GM21576 (cell line): ENCODE results near the gene HOXD8.

Source experiments
- ATAC-seq: cut with Tn5 transposase; IDR thresholded peaks from one replicate; pipeline ENCODE4 v1.9.1; 2021; ENCODE audit warnings: mild to moderate bottlenecking, moderate library complexity; ENCODE audit not compliant: unreplicated experiment

The HOXD8 gene

DNA sequence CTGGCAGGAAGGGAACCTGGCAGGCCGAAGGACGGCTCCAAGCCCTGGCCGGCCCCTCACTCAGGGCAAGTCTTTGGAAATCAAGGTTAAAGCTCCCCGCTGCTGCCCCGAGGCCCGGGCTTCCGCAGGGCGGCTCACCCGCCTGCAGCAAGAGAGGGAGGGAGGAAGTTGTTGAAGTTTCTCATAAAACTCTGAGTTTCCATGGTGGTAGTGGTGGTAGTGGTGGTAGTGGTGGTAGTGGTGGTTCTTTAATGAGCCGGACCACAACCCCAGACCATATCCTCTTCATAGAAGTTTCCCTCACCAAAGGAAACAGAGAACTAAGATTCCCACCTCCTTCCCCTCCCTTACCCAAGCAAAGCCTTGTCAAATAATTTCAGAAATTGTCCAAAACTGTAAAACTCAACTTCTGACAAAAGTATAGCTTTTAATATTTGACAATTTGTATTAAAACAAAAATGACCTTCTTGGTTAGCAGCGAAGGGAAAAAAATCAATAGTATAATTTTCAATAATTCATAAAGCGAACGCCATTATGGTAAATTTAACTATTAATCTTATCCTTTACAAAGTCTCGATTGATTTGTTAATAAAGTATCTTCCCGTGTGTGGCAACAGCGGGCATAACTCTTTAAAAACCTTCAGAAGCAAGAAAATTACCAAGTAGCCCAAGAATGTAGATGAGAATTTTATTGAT lies 14.4 kb upstream of the HOXD8 start:
- ATAC-seq = no peak

DNA sequence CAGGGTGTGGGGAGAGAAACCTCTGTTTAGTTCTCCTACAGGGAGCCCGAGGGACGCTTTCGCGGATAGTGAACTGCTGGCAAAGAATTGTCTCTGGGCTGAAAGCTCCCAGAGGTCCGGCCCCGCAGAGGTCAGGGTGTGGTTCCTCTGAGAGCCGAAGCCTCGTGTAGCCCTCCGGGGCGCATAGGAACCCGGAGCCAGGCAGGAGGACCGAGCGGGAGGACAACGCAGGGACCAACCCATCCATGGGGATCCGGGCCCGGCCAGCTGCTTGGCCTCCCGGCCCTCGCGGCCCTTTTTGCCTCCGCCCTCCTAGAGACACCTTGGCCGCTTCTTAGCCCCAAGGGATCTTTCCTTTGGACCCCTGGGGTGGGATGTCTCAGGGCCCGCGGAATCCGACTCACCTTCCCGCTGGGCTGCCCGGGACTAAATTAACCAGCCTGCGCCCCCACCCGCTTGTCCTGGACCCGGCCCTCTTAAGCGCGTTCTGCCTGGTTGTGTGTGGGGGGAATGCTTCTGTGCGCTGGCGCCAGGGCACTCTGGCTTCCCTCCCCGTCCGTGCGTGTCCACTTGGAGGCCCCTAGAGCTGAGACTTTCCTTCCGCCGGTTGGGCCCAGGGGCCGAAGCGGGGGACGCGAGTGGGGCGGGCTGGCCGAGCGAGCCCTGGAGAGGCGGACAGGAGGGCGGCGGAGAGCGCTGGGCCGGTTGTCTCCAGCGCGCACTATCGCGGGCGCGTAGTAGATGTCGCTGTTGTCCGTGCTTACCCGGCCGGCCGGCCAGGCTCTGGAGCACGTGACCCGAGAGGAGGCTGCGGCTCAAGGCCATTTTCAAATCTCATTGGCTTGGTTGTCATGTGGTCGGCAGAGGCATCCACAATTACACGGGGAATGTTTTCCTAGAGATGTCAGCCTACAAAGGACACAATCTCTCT lies 13.4 kb upstream of the HOXD8 start, which contains the start of gene HOXD10:
TSS of gene HOXD10 (plus strand) at position 896 of the 931 bp plus-strand sequence. CDS start 56 bp downstream, outside the sequence.
- ATAC-seq = no peak

DNA sequence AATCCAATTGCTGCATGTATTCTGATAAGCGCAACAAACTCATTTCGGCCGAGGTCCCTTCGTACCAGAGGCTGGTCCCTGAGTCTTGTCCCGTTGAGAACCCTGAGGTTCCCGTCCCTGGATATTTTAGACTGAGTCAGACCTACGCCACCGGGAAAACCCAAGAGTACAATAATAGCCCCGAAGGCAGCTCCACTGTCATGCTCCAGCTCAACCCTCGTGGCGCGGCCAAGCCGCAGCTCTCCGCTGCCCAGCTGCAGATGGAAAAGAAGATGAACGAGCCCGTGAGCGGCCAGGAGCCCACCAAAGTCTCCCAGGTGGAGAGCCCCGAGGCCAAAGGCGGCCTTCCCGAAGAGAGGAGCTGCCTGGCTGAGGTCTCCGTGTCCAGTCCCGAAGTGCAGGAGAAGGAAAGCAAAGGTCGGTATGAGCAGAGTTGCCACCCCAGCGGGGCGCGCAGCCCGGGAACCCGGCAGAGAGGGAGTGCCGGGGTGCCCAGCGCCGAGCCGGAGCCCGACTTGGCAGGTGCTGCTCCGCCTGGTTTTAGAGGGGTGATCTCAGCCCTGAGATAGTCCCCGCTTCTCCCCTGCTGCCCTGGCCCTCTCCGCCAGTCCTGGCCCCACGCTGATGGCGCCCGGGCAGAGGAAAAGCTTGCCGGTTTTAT lies 12.2 kb upstream of the HOXD8 start:
- ATAC-seq = no peak

DNA sequence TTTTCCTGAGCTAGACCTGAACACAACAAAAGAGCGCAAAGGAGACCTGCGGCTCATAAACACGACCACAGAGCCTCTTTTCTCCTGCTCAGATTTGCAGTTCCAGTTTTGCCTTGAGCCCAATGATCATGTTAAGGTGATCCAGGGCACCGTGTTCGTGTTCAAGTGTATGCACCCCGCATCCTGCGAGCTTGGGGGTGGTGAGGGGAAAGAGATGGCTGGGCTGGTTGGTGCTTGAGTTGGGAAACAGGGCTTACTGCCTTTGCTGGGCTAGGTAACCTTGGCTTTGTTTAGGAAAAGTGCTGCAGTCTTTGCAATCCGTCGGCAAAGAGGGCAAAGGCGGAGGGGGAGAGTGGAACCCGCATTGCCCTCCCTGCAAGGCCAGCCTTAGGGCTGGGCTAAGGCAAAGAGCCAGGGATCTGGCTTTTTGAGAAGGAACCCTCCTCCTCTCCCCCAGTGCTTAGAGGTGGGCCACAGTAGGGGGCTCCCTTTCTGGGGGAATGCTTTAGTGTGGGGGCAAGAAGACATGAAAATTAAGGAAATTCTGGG lies 11.6 kb upstream of the HOXD8 start:
- no peak for ATAC-seq

DNA sequence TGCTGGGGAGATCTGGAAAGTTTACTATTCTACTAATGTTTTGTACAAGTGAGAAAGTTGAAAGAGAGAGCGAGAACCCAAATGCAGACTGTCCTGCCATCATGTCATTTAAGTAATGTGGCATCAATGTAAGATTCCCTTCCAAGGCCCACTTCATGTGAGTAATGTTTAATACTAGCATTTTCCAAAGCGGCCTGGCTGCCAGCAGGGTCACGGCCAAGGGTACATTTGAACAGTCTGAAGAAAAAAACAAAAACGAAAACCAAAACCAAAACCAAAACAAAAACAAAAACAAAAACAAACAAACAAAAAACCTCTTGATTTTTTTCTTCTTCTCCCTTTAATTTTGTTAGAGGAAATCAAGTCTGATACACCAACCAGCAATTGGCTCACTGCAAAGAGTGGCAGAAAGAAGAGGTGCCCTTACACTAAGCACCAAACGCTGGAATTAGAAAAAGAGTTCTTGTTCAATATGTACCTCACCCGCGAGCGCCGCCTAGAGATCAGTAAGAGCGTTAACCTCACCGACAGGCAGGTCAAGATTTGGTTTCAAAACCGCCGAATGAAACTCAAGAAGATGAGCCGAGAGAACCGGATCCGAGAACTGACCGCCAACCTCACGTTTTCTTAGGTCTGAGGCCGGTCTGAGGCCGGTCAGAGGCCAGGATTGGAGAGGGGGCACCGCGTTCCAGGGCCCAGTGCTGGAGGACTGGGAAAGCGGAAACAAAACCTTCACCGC lies 10.7 kb upstream of the HOXD8 start:
- ATAC-seq = no peak

DNA sequence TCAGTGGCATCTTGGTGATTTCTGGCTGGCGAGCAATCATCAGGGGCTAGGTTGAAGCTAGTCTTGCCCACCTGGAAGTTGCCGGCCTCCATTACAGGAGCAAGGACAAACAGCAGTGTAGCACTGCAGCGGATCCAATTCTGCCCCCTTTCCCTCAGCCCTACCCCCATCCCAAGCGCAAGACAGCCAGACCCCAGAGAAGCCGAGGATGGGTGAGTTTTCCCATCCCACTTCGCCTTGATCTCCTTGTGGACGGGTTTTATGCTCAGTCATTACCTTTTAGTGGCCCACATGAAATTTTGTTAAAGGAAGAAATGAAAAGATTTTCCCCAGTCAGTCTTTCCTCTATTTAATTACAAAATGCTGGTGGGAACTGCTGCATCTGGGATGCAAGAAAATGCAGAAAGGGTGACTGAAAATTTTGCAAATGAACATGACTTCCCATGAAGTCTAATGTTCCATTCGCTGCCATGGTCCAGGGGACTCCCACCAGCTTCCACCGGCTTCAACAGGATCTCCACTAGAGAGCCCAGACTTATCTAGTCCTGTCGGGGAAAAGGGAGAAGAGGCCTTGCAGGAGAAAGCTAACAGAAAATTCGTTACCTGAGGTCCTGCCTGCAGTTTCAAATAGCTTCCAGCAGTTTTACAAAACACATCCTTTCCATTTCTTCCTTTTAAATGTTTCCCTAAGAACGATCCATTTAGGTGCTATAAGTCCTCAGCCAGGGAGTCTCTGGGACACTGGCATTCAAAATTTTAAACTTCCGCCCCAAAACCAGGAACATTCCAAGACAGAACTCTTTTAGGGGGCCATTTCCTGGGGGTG lies 8.9 kb upstream of the HOXD8 start:
- ATAC-seq = no peak

DNA sequence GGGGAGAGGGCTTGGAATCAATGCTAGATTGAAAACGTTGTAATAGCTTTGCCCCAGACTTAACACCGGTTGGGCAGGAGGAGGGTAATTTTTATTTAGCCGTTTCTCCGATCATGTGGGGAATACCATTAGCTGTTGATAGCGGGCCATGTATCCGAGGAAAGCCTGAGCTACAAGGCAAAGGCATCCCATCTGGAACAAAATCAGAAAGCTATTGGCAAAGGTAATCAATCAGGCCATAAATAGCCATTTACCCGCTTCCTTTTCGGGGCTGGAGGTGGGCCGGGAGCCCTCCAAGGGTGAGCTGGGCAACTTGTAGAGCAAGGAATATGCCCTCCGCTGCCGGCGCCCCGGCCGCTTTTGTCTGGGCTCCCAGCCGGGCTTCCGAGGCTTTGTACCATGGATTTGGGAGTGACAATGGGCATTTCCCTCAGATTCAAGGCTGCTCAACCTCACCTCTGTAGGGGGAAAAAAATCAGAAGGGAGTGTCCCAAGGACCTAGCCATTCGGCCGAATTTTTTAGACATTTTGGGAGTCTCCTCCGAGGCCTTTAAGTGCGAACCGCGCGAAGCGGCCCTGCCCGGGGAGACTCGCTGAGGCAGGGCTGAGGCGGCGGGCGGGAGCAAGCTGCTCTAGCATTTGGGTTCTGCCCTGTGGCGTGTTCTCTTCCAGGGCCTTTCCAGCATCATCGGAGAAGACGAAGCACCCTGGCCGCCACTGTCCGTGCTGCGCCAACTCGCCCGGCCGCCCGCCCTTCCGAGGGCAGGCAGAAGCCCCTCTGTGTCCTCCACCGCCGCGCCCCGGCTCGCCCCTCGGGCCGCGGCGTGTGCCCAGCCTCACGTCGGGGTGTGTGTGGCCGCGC lies 8.1 kb upstream of the HOXD8 start:
- ATAC-seq = no peak

DNA sequence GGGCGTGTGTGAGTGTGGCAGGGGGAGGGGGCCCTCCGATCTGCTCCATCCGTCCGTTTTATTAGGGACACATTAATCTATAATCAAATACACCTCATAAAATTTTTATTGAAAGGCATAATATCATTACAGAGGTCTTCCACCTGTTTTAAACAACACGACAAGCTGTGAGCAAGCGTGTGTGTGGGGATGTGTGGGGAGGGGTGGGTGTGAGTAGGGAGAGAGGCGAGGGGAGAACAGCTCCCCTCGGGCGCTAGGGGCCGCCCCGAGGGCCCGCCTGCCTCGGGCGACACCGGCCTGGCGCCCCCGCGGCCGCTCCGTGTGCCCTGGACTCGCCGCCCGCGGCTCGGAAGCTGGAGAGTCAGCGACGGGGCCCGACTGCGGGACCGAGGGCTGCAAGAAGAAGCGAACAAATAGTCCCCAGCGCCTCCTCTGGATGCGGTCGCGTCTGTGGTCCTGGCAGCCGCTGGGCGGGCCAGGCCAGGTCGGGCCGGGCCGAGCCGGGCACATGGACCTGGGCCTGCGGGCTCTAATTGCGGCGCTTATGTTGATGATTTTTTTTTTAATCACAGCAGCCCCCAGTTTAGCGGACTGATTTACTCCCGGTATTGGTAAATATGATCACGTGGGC lies 7.3 kb upstream of the HOXD8 start:
- ATAC-seq = no peak

DNA sequence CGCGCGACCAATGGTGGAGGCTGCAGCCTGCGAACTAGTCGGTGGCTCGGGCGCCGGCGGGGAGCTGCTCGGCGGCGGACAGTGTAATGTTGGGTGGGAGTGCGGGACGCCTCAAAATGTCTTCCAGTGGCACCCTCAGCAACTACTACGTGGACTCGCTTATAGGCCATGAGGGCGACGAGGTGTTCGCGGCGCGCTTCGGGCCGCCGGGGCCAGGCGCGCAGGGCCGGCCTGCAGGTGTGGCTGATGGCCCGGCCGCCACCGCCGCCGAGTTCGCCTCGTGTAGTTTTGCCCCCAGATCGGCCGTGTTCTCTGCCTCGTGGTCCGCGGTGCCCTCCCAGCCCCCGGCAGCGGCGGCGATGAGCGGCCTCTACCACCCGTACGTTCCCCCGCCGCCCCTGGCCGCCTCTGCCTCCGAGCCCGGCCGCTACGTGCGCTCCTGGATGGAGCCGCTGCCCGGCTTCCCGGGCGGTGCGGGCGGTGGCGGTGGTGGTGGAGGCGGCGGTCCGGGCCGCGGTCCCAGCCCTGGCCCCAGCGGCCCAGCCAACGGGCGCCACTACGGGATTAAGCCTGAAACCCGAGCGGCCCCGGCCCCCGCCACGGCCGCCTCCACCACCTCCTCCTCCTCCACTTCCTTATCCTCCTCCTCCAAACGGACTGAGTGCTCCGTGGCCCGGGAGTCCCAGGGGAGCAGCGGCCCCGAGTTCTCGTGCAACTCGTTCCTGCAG lies 6.7 kb upstream of the HOXD8 start, which contains the start of gene HOXD9:
TSS of gene HOXD9 (plus strand) at position 37 of the 728 bp plus-strand sequence. CDS start at position 87, 50 bp downstream.
- ATAC-seq = no peak

DNA sequence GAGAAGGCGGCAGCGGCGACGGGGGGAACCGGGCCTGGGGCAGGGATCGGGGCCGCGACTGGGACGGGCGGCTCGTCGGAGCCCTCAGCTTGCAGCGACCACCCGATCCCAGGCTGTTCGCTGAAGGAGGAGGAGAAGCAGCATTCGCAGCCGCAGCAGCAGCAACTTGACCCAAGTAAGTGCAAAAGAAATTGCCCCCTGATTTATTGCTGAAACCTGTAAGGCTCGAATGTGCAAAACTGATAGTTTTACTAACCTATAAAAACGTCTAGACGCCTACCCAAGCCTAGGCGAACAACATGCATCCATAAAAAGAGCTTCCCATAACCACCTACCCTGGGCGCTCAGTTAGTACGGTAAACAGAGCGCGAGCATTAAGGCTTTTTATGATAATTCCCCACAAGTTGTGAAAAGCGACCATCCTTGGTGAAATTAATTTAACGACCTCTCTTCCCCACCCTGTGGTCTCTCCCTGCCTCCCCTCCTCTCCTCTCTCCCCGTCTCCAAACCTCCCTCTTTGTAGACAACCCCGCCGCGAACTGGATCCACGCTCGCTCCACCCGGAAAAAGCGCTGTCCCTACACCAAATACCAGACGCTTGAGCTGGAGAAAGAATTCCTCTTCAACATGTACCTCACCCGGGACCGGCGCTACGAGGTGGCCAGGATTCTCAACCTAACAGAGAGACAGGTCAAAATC lies 5.9 kb upstream of the HOXD8 start:
- no peak for ATAC-seq

DNA sequence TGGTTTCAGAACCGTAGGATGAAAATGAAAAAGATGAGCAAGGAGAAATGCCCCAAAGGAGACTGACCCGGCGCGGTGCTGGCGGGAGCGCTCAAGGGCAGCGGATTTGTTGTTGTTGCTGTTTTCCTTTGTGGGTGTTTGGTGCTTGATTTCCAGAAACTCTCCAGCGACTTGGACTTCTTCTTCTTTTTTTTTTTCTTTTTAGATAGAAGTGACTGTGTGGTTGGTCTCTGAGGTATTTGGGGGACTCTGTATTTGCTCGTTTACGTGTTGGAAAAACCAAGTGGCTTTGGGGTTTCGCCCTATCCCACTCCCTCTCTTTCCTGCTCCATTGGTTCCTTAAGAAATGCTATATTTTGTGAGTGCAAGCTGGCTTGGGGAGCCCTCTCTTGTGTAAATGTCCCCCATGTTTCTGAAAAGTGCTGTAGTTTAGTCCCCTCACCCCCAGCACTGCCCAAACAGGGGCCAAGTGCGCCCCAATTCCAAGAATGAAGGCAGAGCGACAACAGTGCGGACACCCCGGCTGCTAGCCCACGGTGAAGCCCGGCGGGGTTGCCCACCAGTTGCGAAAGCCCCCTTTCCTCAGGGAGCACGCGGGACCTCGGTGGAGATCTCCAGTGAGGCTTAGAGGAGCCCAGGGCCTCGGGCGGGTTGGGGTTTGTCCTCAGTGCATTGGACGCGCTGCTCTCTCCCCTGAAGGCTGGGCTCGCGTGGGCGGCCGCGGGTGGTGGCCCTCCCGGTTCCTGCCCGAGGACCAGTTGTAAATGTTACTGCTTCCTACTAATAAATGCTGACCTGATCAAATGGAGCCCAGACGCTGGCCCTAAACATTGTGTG lies 5.2 kb upstream of the HOXD8 start:
- ATAC-seq = no peak

DNA sequence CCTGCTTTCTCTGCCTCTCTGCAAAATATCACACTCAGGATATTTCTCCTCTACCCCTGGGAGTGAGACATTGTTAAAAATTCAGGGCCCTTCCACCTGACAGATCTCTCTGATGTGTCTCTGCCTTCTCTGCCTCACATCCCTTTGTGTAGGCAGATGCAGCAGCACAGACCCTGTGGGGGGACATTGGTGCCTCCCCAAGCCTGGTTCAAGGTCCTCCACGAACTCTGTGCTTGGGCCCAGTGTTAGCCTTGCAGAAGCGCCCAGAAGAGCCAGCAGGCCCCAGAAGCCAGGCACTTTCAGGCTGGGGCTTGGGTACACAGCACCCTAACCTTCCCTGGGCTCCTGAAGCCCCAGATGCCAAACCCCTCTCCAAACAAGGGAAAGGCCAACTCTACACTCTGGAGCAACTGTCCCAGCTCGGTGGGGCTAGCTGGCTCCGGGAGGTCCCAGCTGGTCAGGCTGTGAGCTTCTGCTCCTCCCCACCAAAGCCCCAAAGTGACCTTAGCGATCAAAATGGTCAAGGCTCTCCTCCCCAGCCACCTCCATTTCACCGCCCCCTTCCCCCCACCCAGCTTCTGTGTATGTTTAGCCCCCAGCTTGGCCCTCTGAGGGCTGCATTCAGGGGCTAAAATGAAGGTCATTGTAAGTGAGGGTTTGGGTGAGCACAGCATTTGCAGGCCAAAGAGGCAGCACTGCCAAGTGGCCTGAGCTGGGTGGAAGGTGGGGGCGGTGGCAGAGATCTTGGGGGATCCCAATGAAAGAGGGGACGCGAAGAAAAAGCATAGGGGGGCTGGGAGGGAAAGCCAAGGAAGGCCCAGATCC lies 4.3 kb upstream of the HOXD8 start:
- no peak for ATAC-seq

DNA sequence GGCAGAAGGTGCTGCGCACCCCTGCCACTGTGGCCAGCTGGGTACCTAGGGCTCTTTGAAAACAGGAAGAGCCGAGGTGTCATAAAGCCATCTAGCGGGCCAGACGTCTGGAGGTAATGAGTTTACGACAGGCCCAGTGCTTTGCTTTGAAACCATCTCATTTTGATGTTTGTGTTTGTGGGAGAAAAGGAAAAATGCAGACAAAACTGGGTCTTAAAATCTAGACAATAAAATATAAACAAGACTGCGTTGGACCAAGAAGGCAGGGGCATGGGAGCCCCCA lies 3.8 kb upstream of the HOXD8 start:
- no peak for ATAC-seq

DNA sequence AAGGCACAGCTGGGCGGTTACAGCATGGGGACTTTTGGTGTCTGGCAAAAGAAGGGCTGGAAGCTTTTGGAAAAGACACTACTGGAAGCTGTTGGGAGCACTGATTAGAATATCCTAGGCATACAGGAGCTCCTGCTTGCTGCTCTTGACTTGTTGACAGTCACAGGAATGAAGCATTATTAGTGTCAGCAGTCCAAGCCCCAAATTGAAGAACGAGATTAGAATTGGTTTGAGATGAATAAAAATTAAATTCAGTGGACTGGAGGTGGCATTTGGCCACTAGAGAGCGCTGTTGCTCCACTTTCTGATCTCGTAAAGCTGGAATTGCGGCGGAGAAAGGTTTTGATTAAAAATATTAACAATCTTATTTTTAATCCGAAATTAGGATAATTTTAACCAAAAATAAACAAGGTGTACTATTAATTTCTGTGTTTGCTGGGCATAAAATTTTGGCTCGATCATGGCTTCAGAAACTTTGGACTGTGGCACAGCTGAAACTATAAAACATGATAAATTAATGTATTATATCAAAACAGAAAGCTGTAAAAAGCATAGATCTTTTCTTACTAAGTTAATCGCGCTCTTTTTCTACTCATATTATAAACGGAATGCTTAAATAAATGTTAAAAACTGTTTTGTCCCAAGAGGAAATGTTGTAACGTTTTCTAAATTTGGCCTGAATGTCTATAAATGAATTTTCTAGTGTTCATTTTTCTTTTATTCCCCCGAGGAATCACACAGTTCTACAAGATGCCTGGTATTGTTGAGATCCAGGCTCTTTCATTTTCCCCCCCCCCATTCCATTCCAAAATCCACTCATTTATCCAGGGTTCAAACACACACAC lies 2.4 kb upstream of the HOXD8 start:
- no peak for ATAC-seq

DNA sequence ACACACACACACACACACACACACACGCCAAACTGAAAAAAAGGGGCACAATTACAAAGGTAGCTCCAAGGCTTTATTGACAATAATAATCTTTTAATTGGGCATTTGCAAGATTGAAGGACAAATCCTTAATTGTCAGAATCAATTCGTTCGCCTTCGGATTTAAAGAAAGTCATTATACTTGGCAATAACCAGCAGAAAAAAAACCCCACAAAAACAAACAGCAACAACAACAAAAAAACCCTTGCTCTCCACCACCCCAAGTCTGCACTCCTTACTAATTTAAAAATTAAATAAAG lies 1.8 kb upstream of the HOXD8 start:
- no peak for ATAC-seq
